Glomerular visceral epithelial cell (primary cell): ENCODE results near the gene ACTR6.

Experiments
- DNase-seq: peaks from one replicate; pipeline ENCODE4 v3.0.0-alpha.2; 2016; ENCODE audit errors: extremely low spot score

Gene ACTR6

GRCh38 chr12:100266835-100267602 lies 66.4 kb downstream of the ACTR6 start, which contains the start of the genes DEPDC4 and SCYL2:
TSS of gene DEPDC4 (minus strand) at chr12:100267079. CDS start at chr12:100267076, 3 bp downstream.
TSS of gene SCYL2 (plus strand) at chr12:100267177. CDS start at chr12:100282971, 15,794 bp downstream.
- peak; percentile 98 for DNase-seq

GRCh38 chr12:100267603-100268281 lies 67.1 kb downstream of the ACTR6 start:
- peak; percentile 13 for DNase-seq

- peak; percentile 1 for DNase-seq
Measured at GRCh38 chr12:100268835-100269564, 68.4 kb downstream of the ACTR6 start.

- DNase-seq, result no peak
Measured at GRCh38 chr12:100273782-100274181, 73.2 kb downstream of the ACTR6 start.
